Measurements from ENCODE around the gene MYO6.

The MYO6 gene

DNA sequence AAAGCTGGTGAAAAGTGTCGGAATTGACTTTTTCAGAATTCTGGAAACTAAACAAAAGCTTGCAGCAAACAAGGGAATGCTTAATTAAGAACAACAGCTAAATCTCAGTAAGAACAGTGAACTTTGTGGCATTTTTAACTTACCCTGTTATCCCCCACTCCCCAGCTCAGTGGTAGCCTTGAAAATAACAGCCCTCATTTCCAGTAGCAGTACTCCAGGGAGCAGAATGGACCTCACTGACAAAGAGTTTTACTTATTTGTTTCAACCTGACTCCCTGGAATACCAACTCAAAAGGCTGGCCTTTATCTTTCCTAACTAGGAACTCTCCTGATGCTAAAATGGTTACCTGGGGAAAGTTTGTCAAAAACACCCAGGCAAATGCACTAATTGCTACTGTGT is 214.5 kb downstream of the MYO6 start:
- no peaks in the 10 kb centered on the region for H3K27me3 ChIP-seq (ENCODE audit: control insufficient read depth in 1 of 2, insufficient read depth in 2 of 2, low read length in 2 of 2)
- H3K9ac ChIP-seq (ENCODE audit: low read depth in 1 of 2, low read length in 2 of 2), result no peak overlapping the region
- H3K9me3 ChIP-seq (ENCODE audit: control insufficient read depth in 1 of 2, low read length in 2 of 2), result no peaks in the 10 kb centered on the region
- no peaks in the 10 kb centered on the region for H3K4me1 ChIP-seq (ENCODE audit: control insufficient read depth in 1 of 2, insufficient read depth in 2 of 2, low read length in 2 of 2)
- no peaks in the 10 kb centered on the region for H3K36me3 ChIP-seq (ENCODE audit: control insufficient read depth in 1 of 2, insufficient read depth in 2 of 2, low read length in 2 of 2)
- H3K4me3 ChIP-seq (ENCODE audit: low read depth in 1 of 2, low read length in 2 of 2), result no peak overlapping the region
- H3K27ac ChIP-seq (ENCODE audit: low read depth, low read length), result no peak overlapping the region

DNA sequence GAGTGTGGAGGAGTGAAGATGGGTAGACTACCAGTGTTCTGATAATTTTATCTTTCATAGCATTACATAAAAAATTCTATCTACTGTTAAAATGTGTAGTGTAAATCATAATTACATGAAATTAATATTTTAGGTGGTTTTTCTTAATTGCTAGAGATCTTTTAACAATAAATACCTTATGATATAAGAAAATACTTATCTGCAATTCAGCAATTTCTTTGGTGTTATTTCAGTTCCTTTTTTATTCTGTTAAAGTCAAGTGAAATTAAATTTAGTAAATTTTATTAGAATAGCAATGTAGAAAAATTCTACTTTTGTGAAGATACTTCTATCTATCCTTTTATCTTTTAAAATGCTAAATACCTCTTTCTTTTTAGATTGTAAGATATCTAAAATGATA is 219.1 kb downstream of the MYO6 start:
- Histone ChIP-seq H3K9me3 (ENCODE audit: control insufficient read depth in 1 of 2, low read length in 2 of 2) (no peaks in the 10 kb centered on the region), H3K9ac (ENCODE audit: low read depth in 1 of 2, low read length in 2 of 2) (no peak overlapping the region), H3K4me1 (ENCODE audit: control insufficient read depth in 1 of 2, insufficient read depth in 2 of 2, low read length in 2 of 2) (no peaks in the 10 kb centered on the region), H3K4me3 (ENCODE audit: low read depth in 1 of 2, low read length in 2 of 2) (no peak overlapping the region), H3K27me3 (ENCODE audit: control insufficient read depth in 1 of 2, insufficient read depth in 2 of 2, low read length in 2 of 2) (no peaks in the 10 kb centered on the region), H3K36me3 (ENCODE audit: control insufficient read depth in 1 of 2, insufficient read depth in 2 of 2, low read length in 2 of 2) (no peaks in the 10 kb centered on the region), H3K27ac (ENCODE audit: low read depth, low read length) (no peak overlapping the region)

Data from duodenal mucosa (tissue), 2 donors.